Cardiac muscle cell (in vitro differentiated cells and primary cell): ENCODE data around the gene TMEM163. TPM values are rescaled to one million over a fixed set of nuclear protein-coding genes. Genes with fewer than 3 reads are reported as not detected.

Experiments
- DNase-seq, 2 donors: peaks; one replicate each; pipeline versions ENCODE4 v3.0.0 to v3.0.0-alpha.2; 2010 to 2017; ENCODE audit warnings: low read depth in 1 of 2, low spot score in 1 of 2
- H3K27ac ChIP-seq: fragments of 200-600 bp; sonication (generic); 2 replicates; pipeline ENCODE4 v1.5.1; 2016
- H3K27me3 ChIP-seq: fragments of 200-600 bp; sonication (generic); 2 replicates; pipeline ENCODE4 v1.6.0; 2016; ENCODE audit warnings: control low read depth
- H3K36me3 ChIP-seq: fragments of 200-600 bp; sonication (generic); 2 replicates; pipeline ENCODE4 v1.5.1; 2016; ENCODE audit warnings: control low read depth
- H3K4me1 ChIP-seq: fragments of 200-600 bp; sonication (generic); 2 replicates; pipeline ENCODE4 v1.8.1; 2017; ENCODE audit warnings: low read depth, mild to moderate bottlenecking, mixed run types
- H3K4me3 ChIP-seq: fragments of 200-600 bp; sonication (generic); 2 replicates; pipeline ENCODE4 v1.5.1; 2016; ENCODE audit warnings: mild to moderate bottlenecking
- H3K9me3 ChIP-seq: fragments of 200-600 bp; sonication (generic); 2 replicates; pipeline ENCODE4 v1.5.1; 2017; ENCODE audit warnings: low read depth, mild to moderate bottlenecking, control low read depth
- polyA plus RNA-seq: library from polyadenylated mRNA; unstranded; fragments of >200 nt; fragmentation: Nextera tagmentation; extraction: Ambion mirVana; gene quantifications from 2 replicates; pipeline ENCODE4 v1.2.1, GENCODE V29; 2016
- total RNA-seq: library from RNA; depleted of rRNA; stranded (reverse); fragments of >200 nt; gene quantifications from 2 replicates; pipeline ENCODE4 v1.2.3, GENCODE V29; 2016
- TF ChIP-seq, protein P1 (sequence below): IDR thresholded peaks from 2 replicates; pipeline ENCODE4 v1.5.1; 2012; ENCODE audit warnings: low read depth, mild to moderate bottlenecking, low read length

TMEM163 gene
- total and polyA plus RNA-seq, 2 experiments from 2014 or later: 45.8 to 58.1 TPM

- TF ChIP-seq, protein P1, sequence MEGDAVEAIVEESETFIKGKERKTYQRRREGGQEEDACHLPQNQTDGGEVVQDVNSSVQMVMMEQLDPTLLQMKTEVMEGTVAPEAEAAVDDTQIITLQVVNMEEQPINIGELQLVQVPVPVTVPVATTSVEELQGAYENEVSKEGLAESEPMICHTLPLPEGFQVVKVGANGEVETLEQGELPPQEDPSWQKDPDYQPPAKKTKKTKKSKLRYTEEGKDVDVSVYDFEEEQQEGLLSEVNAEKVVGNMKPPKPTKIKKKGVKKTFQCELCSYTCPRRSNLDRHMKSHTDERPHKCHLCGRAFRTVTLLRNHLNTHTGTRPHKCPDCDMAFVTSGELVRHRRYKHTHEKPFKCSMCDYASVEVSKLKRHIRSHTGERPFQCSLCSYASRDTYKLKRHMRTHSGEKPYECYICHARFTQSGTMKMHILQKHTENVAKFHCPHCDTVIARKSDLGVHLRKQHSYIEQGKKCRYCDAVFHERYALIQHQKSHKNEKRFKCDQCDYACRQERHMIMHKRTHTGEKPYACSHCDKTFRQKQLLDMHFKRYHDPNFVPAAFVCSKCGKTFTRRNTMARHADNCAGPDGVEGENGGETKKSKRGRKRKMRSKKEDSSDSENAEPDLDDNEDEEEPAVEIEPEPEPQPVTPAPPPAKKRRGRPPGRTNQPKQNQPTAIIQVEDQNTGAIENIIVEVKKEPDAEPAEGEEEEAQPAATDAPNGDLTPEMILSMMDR: no peak
- Histone ChIP-seq H3K27me3 (no peaks in the 10 kb centered on the region), H3K36me3 (peaks cover 6% of the 10 kb centered on the region)
These were observed 268.9 kb downstream of the TMEM163 start for GRCh38 chr2:134449751-134450513.

DNA sequence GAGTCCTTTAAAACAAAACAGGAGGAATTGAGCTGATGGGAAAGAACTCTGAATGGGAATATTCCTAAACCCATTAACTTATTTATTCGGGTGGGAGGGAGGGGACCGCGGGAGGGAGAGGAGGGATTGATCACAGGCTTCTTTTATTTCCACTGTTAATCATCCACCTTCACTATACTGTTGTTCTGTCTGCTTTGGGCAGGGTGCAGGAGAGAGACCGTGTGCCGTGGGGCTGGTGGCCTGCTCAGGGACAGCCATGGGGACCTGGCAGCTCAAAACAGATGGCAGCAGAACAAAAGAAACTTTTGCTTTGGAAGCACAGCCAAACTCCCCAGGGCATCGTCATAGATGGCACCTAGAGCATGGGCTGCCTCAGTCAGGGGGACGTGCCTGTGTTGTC is 269.6 kb downstream of the TMEM163 start:
- TF ChIP-seq, protein P1: no peak
- no peaks in the 10 kb centered on the region for H3K4me1 ChIP-seq
- no peak for DNase-seq
- H3K4me3 ChIP-seq: no peak overlapping the region
- H3K27me3 ChIP-seq: no peaks in the 10 kb centered on the region
- H3K36me3 ChIP-seq: peaks cover 6% of the 10 kb centered on the region
- H3K9me3 ChIP-seq: no peaks in the 10 kb centered on the region
- no peak overlapping the region for H3K27ac ChIP-seq

More at GRCh38 chr2:134449751-134450513, 268.9 kb downstream of the TMEM163 start:
- H3K9me3 ChIP-seq: no peaks in the 10 kb centered on the region
- H3K27ac ChIP-seq: peak overlapping the region; percentile 10
- H3K4me3 ChIP-seq: no peak overlapping the region
- DNase-seq: no peak
- H3K4me1 ChIP-seq: no peaks in the 10 kb centered on the region

GRCh38 chr2:134448650-134449049 is 270.1 kb downstream of the TMEM163 start:
- Histone ChIP-seq H3K27me3 (no peaks in the 10 kb centered on the region), H3K27ac (no peak overlapping the region), H3K4me3 (no peak overlapping the region), H3K9me3 (no peaks in the 10 kb centered on the region), H3K4me1 (no peaks in the 10 kb centered on the region), H3K36me3 (peaks cover 6% of the 10 kb centered on the region)
- TF ChIP-seq, protein P1: no peak
- no peak for DNase-seq

DNA sequence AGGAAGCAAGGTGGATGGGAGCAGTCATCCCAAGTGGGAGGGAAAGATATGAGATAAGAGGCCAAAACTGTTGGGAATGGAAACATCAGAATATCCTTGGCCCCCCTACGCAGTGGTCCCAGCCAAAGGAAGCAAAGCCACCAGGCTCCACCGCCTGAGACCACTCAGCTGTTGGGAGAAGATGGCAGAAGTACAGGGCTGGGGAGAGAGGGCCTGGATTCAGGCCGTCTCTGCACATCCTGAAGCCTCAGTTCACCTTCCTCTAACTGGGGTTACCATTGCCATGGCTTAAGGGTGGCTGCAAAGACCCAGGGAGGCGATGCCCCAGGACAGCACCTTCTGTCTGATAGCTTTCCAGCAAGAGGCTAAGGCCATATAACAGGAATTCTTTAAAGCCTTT is 271.1 kb downstream of the TMEM163 start:
- TF ChIP-seq, protein P1: no peak
- H3K4me1 ChIP-seq: no peaks in the 10 kb centered on the region
- no peaks in the 10 kb centered on the region for H3K27me3 ChIP-seq
- H3K36me3 ChIP-seq: peaks cover 6% of the 10 kb centered on the region
- H3K27ac ChIP-seq: no peak overlapping the region
- no peaks in the 10 kb centered on the region for H3K9me3 ChIP-seq
- DNase-seq: no peak
- H3K4me3 ChIP-seq: no peak overlapping the region

DNA sequence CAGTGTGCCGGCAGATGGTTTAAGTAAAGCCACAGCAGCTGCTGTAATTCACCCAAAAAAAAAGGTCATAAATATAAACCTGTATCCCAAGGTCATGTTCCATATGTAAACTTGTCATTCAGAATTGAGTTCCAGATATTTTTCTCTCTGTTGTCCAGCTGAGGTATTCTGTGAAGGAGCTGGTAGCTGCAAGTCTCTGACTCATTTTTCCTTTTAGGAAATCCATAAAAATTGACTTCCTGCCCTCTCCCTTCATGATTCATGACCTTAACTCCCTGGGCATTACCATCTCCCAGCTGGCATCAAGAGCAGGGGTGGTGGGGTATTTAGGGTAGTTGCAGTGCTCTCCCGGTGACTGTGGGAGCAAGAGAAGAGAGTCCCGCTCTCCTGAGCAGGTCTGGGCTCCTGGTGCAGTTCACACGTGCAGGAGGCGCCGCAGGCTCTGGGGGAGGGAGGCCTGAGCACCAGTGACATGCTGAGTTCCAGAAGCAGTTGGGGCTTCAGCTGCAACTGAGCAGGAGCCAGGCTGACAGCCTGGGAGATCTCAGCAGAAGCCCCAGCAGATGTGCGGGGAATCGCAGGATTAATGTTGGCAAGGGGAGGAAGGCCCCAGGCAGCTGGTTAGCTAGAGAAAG is 272.3 kb downstream of the TMEM163 start:
- Histone ChIP-seq H3K9me3 (no peaks in the 10 kb centered on the region), H3K4me1 (no peaks in the 10 kb centered on the region), H3K27ac (no peak overlapping the region), H3K4me3 (no peak overlapping the region), H3K36me3 (peaks cover 6% of the 10 kb centered on the region), H3K27me3 (no peaks in the 10 kb centered on the region)
- DNase-seq: peak in 1 of 2 donors; percentile 21
- TF ChIP-seq, protein P1: no peak
